Fibroblast of mammary gland (primary cell): ENCODE data around the gene INTS6.

Experiments used
- DNase-seq: peaks from one replicate; pipeline ENCODE4 v3.0.0-alpha.2; 2010; ENCODE audit warnings: low read depth
- H3K4me3 ChIP-seq: 2 replicates; pipeline ENCODE4 v1.5.1; 2011; ENCODE audit warnings: low read depth, mild to moderate bottlenecking, low read length, moderate library complexity; ENCODE audit not compliant: control insufficient read depth
- TF ChIP-seq, protein P1 (sequence below): conservative IDR thresholded peaks from 2 replicates; pipeline ENCODE4 v1.5.1; 2011; ENCODE audit warnings: low read depth, low read length, inconsistent platforms; ENCODE audit not compliant: control insufficient read depth, insufficient read depth

The INTS6 gene

DNA sequence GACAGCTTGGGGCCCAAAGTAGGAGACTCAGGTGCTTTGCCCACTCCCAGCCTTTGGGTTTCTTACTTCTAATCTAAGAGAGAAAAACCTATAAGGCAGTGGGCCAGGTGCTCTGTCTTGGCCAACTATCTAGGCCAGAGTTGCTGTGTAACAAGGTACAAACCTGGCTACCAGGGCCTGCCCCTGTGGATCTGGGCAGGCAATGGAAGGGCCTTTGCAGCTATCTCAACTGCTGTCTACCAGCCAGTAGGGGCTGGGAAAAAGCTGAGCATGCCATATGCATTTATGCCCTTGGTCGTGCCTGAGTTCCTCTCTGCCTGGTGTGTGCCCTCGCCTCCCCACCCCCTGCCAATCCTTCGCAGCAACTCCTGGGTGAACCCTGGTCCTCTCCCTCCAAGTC lies 130.0 kb downstream of the INTS6 start:
- no peak overlapping the region for H3K4me3 ChIP-seq
- DNase-seq, result no peak
- TF ChIP-seq, protein P1, sequence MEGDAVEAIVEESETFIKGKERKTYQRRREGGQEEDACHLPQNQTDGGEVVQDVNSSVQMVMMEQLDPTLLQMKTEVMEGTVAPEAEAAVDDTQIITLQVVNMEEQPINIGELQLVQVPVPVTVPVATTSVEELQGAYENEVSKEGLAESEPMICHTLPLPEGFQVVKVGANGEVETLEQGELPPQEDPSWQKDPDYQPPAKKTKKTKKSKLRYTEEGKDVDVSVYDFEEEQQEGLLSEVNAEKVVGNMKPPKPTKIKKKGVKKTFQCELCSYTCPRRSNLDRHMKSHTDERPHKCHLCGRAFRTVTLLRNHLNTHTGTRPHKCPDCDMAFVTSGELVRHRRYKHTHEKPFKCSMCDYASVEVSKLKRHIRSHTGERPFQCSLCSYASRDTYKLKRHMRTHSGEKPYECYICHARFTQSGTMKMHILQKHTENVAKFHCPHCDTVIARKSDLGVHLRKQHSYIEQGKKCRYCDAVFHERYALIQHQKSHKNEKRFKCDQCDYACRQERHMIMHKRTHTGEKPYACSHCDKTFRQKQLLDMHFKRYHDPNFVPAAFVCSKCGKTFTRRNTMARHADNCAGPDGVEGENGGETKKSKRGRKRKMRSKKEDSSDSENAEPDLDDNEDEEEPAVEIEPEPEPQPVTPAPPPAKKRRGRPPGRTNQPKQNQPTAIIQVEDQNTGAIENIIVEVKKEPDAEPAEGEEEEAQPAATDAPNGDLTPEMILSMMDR, result no peak

DNA sequence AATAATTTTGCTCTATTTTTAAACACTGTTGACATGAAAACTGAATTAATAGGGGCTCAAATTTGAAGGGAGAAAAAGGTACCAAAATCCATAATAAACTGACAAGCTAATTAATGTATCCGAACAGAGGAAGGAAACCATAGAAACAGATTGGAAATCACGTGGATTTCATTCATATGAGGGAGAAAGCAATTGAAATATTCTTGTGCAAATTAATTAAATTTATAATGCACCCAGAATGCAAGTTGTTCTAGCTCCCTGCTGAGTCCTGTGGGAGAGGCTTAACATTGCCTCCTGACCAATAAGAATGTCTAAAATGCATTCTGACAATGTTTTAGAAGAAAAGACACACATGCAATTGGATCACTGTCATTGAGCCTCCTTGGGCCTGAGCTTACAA lies 131.0 kb downstream of the INTS6 start:
- H3K4me3 ChIP-seq, result no peak overlapping the region
- TF ChIP-seq, protein P1, result no peak
- DNase-seq, result no peak

DNA sequence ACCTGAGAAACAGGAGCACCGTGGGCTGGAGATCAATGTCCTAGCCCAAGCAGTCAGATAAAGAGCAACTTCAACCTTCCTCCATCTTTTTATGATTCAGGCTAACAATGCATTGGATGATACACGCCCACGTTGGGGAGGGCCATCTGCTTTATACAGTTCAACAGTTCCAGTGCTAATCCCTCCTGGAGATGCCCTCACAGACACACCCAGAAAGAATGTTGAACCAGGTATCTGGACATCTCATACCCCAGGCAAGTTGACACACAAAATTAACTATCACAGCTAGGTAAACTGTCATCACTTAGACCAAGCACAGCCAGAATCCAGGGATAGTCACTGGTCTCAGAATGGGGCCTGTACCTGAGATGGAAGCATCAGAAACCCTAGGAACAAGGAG lies 134.0 kb downstream of the INTS6 start:
- H3K4me3 ChIP-seq, result no peak overlapping the region
- no peak for DNase-seq
- TF ChIP-seq, protein P1, result no peak

DNA sequence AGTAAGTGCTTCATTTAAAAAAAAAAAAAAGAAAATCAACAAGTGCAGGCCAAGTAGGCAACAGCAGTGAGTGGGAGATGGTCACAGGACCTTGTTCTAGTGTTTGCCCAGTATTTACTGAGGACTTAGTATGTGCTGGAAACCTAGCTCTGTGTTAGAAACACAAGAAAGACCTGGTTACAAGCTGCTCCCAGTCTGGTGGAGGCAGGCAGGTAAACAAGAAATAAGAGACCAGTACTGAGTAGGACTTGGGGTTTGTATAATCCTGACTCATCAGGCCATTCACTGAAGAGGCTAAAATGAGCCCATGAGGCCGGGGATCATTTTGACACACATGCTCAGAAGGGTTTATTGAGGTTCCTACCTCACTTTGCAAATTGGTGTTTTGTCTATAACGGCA lies 134.8 kb downstream of the INTS6 start:
- H3K4me3 ChIP-seq, result no peak overlapping the region
- TF ChIP-seq, protein P1, result no peak
- peak; percentile 41 for DNase-seq

DNA sequence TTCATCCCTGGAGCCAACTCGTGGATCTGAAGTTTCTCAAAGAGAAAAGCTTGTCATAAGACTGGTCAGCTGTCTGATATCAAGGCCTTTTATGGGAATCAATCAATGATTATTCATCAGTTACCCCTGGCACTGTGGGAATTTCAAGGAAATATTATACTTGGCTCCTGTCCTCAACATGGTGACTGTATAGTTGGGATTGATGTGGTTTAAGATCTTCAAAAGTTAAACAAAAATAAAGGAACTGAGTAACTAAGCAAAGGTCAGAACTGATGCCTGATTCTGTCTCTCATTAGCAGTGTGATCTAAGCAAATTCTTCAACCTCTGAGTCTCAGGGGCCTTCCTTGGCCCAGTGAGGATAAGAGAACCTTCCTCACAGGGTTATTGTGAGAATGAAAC lies 135.6 kb downstream of the INTS6 start:
- TF ChIP-seq, protein P1, result no peak
- H3K4me3 ChIP-seq, result no peak overlapping the region
- DNase-seq, result peak; percentile 92

DNA sequence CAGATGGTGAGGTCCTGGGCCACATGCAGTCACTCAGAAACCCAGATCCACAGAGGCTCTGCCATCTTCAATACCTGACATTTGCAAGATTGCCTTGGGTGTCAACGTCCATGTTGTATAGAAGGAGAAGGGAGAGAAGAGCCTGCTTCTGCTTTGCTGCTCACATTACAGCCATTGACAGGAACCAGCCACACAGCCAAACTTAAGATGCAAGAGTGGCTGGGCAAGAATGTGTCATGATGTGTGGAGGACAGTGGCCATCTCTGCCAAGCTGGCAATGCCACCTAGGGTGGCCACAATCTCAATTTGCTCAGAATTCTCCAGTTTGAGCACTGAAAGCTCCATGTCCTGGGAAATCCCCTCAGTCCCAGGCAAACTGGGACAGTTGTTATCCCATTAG lies 139.2 kb downstream of the INTS6 start:
- no peak overlapping the region for H3K4me3 ChIP-seq
- TF ChIP-seq, protein P1, result no peak
- DNase-seq, result no peak

DNA sequence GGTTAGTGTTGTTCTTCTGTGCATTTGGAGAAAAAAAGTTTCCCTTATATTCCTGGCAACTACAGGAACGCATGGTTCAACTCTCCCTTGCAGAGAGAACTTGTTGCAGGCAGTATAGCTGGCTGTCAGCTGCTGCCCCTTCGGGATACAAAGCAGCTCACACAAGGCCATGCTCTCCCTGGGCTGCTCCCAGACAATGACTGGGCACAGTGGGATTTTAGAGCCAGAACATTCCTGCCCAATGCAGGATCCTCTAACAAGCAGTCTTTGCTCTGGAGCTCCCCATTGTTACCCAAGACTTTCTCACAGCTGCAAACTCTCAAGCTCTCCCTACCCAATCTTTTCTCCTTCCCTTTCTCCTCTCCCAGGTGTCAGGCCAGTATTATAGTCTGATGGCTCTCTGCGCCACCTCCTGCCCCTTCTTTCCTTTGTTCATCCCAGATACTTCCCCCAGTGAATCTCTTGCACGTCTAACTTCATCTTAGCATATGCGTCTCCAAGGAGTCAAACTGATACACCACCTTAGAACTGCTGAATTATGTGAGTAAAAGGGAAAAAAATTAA lies 140.8 kb downstream of the INTS6 start:
- TF ChIP-seq, protein P1, result no peak
- H3K4me3 ChIP-seq, result no peak overlapping the region
- DNase-seq, result no peak
